HG02938 (cell line): ENCODE measurements around the gene TAF11L2.
"Not testable (repeated sequence)": the region's sequence is repeated elsewhere in the genome, so short reads cannot be mapped to it uniquely, and the experiment has no call there.

Experiments
- ATAC-seq: cut with Tn5 transposase; IDR thresholded peaks from one replicate; pipeline ENCODE4 v1.9.1; 2021; ENCODE audit warnings: mild to moderate bottlenecking, moderate library complexity; ENCODE audit not compliant: unreplicated experiment

TAF11L2 gene

DNA sequence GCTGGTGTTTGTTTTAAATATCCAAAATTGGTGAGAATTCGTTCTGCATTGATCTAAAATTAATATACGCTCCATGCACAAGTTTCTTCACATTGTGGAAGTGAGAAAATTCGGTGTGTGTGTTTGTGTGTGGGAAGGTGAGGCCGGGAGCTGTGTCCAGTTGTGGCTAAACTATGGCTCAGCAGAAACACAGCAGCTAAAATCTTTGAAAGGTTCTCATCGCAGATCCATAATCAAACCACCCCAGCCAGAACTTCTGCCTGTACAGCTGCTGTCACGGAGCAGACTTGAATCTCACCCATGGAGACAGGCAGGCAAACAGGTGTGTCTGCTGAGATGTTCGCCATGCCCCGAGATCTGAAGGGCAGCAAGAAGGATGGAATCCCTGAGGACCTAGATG is at the start of gene TAF11L2:
Gene TAF11L2 (plus strand): TSS at position 301 of the 400 bp plus-strand sequence.
- not testable (repeated sequence) for ATAC-seq

DNA sequence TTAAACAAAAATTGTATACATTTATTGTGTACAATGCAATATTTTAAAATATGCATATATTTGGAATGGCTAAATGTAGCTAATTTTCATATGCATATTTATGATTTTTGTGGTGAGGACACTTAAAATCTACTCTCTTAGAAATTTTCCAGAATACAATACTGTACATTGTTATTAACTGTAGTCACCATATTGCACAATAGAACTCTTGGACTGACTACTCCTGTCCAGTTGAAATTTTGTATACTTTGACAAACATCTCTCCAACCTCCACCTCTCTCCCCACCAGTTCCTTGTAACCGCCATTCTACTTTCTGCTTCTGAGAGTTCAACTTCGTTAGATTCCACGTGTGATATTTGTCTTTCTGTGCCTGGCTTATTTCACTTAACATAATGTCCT is 49.2 kb upstream of the TAF11L2 start:
- no peak for ATAC-seq

DNA sequence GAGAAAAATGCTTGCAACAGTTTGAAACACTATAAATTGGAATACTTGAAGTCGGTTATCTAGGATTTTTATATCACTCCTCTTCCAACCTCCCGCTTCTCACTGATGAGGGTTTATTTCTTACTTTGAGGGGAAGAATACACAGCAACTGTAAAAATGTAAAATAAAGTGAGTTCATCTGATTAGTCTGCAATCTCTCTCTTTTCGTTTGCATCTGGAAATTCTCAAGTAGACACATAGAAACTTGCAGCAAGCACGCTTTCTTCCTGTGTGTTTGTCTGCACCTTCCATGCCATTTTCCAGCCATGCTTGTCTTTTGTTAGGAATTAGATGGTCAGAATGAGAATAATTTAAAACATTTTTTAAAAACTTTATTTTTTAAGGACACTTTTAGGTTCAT is 45.1 kb upstream of the TAF11L2 start:
- no peak for ATAC-seq

DNA sequence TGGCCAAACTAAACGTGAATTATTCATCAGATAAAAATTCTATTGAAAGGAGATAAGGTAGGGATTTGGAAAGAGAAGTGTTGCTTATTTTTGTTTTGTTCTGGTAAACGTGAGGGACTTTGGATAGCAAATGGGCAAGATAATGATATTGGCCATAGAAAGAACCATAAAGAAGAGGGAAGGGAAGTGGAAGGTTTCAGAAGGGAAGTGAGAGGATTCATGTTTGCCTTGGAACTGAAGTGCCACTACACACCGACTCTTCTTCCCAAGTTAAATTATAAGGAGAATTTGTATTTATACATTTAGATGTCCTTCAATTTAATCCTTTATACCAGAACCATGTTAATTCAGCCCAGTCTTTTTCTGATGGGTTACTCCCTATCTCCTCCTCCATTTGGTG is 42.1 kb upstream of the TAF11L2 start:
- ATAC-seq = no peak

DNA sequence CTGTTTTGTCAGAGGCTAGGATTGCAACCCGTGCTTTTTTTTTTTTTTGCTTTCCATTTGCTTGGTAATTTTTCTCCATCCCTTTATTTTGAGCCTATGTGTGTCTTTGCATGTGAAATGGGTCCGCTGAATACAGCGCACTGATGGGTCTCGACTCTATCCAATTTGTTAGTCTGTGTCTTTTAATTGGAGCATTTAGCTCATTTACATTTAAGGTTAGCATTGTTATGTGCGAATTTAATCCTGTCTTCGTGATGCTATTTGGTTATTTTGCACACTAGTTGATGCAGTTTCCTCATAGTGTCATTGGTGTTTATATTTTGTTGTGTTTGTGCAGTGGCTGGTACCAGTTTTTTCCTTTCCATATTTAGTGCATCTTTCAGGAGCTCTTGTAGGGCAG is 36.2 kb upstream of the TAF11L2 start:
- no peak for ATAC-seq

DNA sequence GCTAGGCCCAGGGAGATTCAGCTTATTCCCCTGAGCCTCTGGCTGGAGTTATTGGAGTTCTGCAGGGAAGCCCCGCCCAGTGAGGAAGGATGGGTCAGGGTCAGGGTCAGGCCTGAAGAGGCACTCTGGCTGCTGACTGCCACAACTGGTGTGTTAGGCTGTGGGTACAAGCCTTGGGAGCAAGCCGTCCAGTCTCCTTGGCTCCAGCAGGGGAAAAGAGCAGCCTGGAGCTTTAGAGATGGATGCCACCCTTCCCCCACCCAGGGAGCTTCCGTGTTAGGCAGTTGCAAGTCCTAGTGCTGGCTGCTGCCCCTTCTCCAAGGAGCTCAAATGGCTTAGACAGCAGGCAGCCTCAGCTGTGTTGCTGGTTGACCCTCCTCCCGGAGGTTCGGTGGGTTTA is 34.4 kb upstream of the TAF11L2 start:
- ATAC-seq = no peak

DNA sequence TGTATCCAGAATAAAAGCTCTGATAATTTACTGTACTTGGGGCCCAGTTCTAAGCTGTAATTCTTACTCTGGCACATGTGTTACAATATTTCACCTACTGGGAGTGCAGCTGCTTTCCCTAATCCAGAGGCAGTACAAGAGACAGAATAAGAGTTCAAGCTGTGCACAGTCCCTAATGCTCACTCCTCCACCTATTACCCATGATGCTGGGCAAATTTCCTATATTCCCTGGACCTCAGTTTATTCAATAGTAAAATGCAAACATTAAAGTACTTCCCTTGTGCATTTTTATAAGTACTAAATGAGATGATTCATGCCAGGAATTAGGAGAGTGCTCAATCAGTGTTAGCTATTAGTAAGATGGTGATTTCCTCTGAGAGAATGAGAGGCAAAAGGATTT is 28.0 kb upstream of the TAF11L2 start:
- no peak for ATAC-seq

DNA sequence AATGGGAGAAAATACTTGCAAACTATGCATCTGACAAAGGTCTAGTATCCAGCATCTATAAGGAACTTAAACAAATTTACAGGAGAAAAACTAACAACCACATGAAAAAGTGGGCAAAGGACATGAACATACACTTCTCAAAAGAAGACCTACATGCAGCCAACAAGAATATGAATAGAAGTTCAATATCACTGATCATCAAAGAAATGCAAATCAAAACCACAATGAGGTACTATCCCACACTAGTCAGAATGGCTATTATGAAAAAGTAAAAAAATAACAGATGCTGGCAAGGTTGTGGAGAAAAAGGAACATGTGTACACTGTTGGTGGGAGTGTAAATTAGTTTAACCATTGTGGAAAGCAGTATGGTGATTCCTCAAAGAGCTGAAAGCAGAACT is 23.0 kb upstream of the TAF11L2 start:
- not testable (repeated sequence) for ATAC-seq

DNA sequence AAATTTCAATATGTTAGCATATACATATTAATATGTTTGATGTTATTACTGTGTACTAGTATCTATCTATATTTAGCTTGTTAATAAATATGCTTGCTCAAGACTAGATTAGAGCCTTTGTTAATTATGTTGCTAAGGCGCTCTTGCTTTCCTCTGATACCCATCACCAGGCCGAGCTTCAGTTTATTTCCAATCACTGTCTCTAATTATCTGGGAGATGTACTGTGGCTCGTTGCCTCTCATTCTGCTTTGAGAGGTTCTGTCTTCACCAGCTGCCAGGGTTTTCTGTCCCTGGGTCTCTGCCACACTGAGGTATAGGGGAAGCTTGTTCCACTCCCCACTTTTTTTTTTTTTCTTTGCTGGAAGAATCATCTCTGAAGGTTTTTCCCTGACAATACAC is 21.0 kb upstream of the TAF11L2 start:
- ATAC-seq = no peak

DNA sequence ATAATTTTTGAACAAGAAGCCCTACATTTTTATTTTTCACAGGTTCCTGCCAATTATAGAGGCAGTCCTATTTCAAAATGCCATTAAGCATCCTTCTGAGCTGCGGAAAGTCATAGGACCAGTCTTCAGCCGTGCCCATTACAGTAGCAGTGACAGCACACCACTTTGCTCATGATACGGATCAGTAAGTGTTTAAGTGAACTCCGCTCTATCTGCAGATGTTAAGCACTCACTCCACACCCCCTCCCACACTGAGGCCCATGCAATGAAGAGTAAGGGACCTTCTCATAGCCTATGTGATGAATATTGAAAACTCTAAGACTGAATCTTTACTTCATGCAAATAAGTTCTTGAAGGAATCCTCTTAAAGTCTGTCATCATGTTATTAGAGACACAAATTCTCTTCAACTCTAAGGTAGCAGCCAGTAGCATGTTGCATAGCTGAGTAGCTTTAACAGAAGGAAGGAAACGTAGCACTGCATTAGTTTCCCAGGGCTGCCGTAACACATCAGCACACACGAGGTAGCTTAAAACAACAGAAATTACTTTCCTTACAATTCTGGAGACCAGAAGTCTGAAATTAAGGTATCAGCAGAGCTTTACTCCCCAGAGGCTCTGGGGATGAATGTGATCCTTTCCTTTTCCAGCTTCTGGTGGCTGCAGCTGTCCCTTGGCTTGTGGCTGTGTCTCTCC is 20.3 kb upstream of the TAF11L2 start:
- no peak for ATAC-seq

DNA sequence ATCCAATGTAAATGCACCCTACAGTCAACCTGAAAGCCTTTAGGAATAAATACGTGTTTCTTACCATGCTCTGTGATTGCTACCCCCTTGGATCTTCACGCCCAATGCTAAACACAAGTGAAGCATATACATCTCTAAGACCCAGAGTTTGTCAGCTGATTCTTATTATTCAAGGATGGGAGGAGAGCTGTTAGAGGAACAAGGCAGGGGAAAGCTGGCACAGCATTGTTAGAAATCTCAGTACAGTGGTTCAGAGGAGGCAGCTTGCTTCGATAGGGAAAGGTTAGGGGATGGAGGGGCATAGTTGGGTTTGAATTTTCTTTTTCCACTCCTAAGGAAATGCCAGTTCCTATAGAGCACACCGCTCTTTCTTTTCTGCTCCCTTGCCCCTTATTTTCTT is 16.7 kb upstream of the TAF11L2 start:
- no peak for ATAC-seq

DNA sequence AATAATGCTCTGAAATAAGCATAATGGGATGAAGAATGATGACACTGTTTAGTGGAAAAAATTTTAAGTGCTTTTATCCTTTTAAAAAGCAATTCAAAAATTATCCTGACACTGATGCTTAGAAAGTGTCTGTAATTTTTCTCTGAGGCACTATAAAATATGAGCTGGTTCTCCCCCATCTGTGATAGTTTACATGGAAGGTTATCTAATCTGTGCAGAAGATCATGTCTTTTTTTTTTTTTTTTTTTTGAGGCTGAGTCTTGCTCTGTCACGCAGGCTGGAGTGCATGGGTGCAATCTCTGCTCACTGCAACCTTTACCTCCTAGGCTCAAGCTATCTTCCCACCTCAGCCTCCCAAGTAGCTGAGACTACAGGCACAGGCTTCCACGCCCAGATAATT is 15.2 kb upstream of the TAF11L2 start:
- no peak for ATAC-seq

DNA sequence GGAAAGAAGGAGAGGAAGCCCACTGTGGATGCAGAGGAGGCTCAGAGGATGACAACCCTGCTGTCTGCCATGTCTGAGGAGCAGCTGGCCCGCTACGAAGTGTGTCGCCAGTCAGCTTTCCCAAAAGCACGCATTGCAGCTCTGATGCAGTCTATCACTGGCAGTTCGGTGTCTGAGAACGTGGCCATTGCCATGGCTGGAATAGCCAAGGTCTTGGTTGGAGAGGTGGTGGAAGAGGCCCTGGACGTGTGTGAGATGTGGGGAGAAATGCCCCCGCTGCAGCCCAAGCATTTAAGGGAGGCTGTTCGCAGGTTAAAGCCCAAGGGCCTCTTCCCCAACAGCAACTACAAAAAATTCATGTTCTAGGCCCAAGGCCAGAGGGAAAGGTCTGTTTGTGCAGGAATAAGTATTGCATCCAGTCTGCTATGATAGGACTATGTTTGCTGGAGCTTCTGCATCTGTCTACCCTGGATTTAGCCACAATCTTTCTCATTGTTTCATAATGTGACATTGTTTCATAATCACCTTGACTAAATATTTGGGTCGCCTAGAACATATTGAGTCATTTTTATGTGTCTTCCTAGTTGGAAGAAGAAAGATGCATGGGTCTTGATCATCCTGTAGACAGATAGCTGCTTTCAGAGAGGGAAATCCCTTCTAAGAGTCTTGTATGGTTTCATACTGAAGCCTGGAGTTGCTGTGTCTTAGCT is 11.4 kb upstream of the TAF11L2 start:
- ATAC-seq = not testable (repeated sequence)

DNA sequence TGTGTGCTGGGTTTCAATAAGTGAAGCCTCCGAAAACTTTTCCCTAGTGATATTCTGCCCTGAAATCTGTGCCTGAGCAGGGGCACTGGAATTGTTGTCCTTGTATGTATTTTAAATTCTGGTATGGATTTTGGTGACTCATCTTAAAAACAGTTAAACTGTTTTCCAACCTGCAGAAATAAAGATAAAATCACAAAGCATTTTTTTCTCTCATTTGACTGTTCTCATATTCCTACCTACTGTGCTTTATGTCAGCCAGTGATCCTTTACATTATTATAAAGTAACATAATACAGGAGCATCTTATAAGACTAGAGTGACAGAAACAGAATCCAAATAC is 10.9 kb upstream of the TAF11L2 start:
- no peak for ATAC-seq

DNA sequence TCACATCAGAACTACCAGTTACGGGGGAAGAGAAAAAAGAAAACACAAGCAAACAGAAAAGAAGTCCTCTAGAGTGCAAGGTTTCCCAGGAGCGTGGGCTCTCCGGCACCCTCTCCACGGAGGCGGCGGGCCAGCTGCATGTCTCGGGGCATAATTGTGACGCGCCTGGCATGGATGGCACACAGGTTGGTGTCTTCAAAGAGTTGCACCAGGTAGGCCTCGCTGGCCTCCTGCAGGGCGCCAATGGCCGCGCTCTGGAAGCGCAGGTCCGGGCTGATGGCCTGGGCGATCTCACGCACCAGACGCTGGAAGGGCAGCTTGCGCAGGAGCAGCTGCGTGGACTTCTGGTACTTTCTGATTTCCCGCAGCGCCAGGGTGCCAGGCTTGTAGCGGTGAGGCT is 6.8 kb upstream of the TAF11L2 start:
- not testable (repeated sequence) for ATAC-seq

DNA sequence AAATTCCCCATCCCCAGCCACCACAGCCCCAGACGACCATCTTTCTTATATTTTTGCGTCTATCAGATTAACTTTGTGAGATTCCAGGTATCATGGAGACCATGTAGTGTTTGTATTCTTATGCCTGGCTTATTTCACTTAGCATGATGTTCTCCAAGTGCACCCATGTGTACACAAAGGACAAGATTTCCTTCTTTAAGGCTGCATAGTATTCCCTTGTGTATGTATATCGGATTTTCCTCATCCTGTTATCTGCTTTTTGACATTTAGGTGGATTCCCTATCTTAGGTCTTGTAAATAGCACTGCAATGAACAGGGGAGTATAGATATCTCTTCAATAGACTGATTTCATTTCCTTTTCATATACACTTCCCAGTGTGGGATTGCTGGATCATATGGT is 5.3 kb upstream of the TAF11L2 start:
- no peak for ATAC-seq

DNA sequence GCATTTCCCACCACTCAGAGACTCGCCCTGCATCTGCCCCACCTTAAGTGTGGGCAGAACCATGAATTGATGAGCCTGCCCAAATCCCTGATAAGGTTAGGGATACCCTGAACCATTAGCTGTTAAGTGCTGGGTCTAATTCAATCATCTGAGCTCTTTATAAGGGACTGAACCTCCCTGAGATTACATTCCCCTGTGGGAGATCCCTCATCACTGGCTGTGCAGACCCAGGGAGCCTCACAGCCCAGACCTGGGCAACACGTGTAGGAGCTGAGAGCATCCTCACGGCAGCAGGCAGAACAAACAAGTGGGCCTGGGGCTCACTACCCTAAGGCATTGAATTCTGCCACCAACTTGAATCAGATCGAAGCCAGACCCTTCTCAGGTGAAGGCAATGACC is 585 bp upstream of the TAF11L2 start:
- ATAC-seq = no peak

DNA sequence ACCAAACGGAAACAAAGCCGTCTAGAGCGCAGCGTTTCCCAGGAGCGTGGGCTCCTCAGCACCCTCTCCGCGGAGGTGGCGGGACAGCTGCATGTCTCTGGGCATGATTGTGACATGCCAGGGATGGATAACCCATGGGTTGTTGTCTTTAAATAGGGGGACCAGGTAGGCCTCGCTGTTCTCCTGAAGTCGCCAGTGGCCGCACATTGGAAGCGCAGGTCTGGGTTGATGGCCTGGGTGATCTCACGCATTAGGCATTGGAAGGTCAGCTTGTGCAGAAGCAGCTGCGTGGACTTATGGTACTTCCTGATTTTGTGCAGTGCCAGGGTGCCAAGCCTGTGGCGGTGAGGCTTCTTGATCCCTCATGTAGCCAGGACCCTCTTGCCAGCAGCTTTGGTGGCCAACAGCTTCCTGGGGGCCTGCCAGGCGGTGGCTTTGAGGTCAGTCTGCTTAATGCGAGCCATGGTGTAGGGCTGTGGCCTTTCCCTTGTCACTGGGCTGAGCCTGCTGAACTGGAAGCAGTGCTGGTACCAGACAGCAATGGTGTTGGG is 13.8 kb downstream of the TAF11L2 start:
- ATAC-seq = no peak

DNA sequence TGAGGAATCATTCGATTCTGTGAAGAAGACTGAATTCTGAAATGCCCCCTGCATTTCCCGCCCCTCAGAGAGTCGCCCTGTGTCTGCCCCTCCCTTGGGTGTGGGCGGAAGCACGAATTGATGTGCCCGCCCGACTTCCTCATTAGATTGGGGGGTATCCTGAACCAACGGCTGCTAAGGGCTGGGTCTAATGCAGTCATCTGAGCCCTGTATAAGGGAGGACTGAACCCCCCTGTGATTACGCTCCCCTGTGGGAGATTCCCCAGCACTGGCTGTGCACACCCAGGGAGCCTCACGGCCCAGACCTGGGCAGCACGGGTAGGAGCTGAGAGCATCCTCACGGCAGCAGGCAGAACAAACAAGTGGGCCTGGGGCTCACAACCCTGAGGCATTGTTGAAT is 19.5 kb downstream of the TAF11L2 start:
- ATAC-seq = not testable (repeated sequence)

DNA sequence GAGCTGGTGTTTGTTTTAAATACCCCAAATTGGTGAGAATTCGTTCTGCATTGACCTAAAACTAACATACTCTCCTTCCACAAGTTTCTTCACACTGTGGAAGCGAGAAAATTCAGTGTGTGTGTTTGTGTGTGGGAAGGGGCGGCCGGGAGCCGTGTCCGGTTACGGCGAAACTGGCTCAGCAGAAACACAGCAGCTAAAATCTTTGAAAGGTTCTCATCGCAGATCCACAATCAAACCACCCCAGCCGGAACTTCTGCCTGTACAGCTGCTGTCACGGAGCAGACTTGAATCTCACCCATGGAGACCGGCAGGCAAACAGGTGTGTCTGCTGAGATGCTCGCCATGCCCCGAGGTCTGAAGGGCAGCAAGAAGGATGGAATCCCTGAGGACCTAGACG is 20.0 kb downstream of the TAF11L2 start, which contains the start of gene TAF11L3:
Gene TAF11L3 (plus strand): TSS at position 301 of the 400 bp plus-strand sequence.
- ATAC-seq = not testable (repeated sequence)

DNA sequence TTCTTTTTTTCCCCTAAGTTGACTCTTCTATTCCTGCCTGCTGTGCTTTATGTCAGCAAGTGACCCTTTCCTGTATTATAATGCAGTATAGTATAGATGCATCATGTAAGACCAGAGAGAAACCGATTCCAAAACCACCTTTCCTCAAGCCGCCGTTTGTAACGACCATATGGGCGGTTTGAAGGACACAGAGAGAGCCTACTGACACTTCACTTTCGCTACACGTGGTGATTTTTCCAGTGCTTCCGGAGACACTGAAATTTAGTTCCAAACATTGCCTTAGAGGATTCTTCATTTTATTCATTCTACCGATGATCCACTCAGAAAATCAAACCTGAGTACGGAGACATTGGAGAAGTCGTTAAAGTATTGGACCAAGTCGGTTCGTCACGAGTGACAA is 21.5 kb downstream of the TAF11L2 start:
- ATAC-seq = not testable (repeated sequence)

DNA sequence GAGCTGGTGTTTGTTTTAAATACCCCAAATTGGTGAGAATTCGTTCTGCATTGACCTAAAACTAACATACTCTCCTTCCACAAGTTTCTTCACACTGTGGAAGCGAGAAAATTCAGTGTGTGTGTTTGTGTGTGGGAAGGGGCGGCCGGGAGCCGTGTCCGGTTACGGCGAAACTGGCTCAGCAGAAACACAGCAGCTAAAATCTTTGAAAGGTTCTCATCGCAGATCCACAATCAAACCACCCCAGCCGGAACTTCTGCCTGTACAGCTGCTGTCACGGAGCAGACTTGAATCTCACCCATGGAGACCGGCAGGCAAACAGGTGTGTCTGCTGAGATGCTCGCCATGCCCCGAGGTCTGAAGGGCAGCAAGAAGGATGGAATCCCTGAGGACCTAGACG is 23.5 kb downstream of the TAF11L2 start, which contains the start of gene TAF11L4:
Gene TAF11L4 (plus strand): TSS at position 301 of the 400 bp plus-strand sequence.
- not testable (repeated sequence) for ATAC-seq
